Measurements from ENCODE around the gene HSD17B13.
"Not testable (repeated sequence)": the region's sequence is repeated elsewhere in the genome, so short reads cannot be mapped to it uniquely, and the experiment has no call there.

HSD17B13 gene

GRCh38 chr4:87322754-87323153, at the start of gene HSD17B13:
Gene HSD17B13 (minus strand): TSS chr4:87322882. CDS start chr4:87322841, 41 bp downstream.
- no peak for DNase-seq (ENCODE audit: low read depth)

- DNase-seq (ENCODE audit: low read depth), result no peak
Measured at GRCh38 chr4:87370068-87370467, 47.4 kb upstream of the HSD17B13 start.

GRCh38 chr4:87366521-87367162, 44.0 kb upstream of the HSD17B13 start:
- DNase-seq (ENCODE audit: low read depth), result no peak

- DNase-seq (ENCODE audit: low read depth), result no peak
Measured at GRCh38 chr4:87365348-87365747, 42.7 kb upstream of the HSD17B13 start.

DNA sequence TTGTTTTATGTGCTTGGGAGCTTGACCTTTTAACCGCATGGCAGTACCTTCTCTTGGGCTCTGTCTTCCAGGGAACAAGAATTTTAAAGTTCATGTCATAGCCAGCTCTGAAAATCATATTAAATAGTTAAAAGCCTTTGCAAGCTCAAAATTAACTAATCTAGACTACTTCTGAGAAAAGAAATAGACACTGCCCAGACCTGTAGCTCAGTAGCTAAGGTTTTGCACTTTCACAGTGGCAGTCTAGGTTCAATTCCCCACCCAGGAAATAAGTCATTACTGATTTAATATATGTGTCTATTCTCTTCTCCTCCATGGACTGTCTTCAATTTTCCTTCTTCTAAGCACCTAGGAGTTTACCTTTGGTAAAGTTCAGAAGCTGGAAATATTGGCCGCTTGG, 40.9 kb upstream of the HSD17B13 start:
- DNase-seq (ENCODE audit: low read depth), result no peak

DNA sequence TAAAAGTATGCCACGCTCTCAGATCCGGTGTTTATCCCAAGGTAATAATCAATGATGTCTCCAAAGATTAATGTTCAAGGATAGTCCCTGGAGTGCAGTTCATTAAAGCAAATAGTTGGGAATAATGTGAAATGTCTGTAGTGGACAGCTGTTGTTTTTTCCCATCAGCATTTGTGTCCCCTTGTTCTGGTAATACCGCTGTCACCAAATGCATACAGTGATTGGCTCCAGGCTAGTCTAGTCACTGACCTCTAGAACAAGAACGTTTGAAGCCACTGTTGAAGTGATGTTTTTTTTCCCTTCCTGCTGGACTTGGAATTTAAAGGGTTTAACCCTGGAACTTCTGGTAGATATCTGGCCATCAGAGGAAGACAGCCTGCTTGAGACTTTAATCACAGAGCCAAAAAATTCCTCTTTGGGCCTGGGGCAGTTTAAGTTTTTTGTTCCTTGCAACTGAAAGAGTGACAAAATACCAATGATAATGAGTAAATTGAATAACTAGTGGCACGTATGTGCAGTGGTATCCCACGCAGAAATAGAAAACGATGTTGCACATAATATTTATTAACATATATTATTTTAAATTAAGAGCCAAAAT, 37.8 kb upstream of the HSD17B13 start:
- DNase-seq (ENCODE audit: low read depth), result no peak

DNA sequence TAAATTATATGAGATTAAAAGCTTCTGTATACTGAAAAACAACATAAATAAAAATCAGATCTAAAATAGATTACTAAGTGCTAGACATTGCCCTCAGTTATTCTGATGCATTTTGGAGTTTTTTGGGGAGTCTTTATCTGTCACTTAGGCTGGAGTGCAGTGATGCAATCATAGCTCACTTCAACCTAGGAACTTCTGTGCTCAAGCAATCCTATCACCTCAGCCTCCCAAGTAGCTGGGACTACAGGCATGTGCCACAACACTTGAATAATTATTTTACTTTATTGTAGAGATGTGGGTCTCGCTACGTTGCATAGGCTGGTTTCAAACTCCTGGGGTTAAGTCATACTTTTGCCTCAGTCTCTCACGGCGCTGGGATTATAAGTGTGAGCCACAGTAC, 36.6 kb upstream of the HSD17B13 start:
- DNase-seq (ENCODE audit: low read depth), result no peak

DNA sequence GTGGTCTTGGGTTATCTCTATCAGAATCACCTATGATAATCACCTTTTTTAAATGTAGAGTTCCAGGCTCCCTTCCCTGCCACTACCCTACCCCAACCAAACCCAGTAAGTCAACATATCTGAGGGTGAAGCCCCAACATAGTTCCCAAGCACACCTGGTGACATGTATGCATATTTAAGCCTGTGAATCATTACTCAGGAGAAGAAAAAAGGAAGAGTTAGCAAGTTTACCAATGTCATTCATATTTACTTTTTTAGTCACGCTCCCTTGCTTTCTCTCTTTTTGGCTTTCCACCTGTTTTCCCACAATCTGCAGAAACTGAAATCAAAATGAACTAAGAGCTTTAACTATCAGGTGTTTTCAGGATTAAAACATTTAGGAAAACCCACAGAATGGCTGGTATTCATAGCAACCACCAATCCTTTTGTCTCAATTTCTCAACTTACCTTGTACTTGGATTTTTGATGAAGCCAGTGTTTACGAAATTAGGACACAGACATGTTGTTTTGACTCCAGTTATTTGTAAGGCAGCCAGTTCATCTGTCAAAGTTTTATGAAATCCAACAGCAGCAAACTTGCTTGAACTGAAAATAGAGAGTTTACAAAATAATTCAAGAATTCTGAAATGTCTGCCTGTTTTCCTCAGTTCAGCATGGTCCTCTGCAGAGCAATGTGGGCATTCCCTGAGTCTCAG, 34.3 kb upstream of the HSD17B13 start:
- DNase-seq (ENCODE audit: low read depth), result no peak

DNA sequence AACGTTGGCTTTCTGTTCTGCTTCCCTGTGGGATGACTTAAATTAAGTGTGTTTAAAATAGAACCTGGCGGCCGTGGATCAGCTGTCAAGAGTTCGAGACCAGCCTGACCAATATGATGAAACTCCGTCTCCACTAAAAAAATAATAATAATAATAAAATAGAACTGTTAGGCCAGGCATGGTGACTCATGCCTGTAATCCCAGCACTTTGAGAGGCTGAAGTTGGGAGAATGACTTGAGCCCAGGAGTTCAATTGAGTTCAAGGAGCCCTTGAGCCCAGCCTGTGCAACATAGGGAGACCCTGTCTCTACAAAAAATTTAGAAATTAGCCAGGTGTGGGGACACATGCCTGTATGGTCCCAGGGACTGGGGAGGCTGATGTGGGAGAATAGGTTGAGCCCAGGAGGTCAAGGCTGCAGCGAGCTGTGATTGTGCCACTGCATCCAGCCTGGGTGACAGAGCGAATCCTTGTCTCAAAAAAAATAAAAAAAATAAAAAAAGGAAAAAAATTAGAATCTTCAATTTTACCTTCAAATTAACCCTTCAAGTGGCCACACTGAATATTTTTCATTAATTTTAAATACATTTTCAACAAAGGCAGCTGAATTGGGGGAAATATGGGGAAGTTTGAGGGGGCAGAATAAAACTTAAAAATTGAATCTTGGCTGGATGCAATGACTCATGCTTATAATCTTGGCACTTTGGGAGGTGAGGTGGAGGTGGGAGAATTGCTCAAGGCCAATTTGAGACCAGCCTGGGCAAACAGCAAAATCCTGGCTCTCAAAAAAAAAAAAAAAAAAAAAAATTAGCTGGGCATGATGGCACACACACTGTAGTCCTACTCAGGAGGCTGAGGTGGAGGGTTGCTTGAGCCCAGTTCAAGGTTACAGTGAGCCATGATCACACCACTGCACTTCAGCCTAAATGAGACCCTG, 31.8 kb upstream of the HSD17B13 start:
- DNase-seq (ENCODE audit: low read depth), result no peak

GRCh38 chr4:87353592-87353991, 30.9 kb upstream of the HSD17B13 start:
- no peak for DNase-seq (ENCODE audit: low read depth)

- no peak for DNase-seq (ENCODE audit: low read depth)
Measured at GRCh38 chr4:87345139-87345538, 22.5 kb upstream of the HSD17B13 start.

GRCh38 chr4:87342872-87343271, 20.2 kb upstream of the HSD17B13 start:
- DNase-seq (ENCODE audit: low read depth), result no peak

GRCh38 chr4:87341954-87342635, 19.4 kb upstream of the HSD17B13 start:
- not testable (repeated sequence) for DNase-seq (ENCODE audit: low read depth)

GRCh38 chr4:87339440-87339839, 16.8 kb upstream of the HSD17B13 start:
- DNase-seq (ENCODE audit: low read depth), result no peak

DNA sequence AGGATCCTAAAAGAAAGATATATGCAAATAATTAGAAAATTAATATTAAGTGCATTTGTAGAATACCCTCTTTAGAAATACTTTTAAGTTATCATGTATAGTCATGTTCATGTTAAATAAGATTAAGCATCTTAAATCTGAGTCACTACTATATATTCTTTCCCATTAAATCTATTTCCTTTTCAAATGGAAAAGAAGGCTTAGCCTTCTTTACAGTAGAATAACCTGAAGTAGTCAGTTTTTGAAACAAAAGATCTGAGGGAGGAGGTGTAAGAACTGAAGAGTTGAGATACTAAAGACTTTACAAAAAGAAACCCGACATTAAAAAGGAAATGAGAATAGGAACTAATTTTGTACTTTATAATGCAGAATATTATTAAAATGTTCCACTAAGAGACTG, 14.7 kb upstream of the HSD17B13 start:
- no peak for DNase-seq (ENCODE audit: low read depth)

DNA sequence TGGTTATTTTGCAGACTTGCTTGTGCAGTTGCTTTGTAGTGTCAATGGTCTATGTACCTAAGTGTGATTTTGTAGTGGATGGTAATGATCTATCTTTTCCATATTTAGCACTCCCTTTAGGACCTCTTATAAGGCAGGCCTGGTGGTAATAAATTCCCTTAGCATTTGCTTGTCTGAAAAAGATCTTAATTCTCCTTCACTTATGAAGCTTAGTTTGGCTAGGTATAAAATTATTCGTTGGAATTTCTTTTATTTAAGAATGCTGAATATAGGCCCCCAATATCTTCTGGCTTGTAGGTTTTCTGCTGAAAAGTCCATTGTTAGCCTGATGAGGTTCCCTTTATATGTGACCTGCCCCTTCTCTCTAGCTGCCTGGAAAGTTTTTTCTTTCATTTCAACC, 10.6 kb upstream of the HSD17B13 start:
- no peak for DNase-seq (ENCODE audit: low read depth)

DNA sequence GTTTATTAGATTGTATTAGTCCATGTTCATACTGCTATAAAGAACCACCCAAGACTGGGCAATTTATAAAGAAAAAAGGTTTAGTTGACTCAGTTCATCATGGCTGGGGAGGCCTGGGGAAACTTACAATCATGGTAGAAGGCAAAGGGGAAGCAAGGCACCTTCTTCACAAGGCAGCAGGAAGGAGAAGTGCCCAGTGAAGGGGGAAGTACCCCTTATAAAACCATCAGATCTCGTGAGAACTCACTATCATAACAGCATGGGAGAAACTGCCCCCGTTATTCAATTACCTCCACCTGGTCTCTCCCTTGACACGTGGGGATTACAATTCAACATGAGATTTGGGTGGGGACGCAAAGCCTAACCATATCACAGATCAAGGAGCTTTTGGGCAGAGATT, 8.1 kb upstream of the HSD17B13 start:
- DNase-seq (ENCODE audit: low read depth), result no peak

DNA sequence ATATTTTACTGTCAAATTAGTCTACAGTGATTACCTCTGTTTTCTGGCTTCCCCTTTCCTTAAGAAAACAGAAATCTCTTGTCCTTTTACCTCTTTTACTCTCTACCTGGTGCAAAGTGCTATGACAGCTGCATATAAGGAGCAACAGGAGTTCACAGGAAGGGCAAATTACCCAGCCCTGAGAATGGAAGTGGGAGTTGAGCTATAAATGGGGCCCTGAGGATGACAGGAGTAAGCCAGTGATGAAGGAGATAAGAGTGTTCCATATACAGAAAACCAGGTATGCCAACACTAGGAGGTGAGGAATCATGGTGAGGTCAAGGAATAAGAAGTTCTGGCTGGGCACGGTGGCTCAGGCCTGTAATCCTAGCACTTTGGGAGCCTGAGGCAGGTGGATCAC, 4.5 kb upstream of the HSD17B13 start:
- no peak for DNase-seq (ENCODE audit: low read depth)

- no peak for DNase-seq (ENCODE audit: low read depth)
Measured at GRCh38 chr4:87326460-87326859, 3.8 kb upstream of the HSD17B13 start.

DNA sequence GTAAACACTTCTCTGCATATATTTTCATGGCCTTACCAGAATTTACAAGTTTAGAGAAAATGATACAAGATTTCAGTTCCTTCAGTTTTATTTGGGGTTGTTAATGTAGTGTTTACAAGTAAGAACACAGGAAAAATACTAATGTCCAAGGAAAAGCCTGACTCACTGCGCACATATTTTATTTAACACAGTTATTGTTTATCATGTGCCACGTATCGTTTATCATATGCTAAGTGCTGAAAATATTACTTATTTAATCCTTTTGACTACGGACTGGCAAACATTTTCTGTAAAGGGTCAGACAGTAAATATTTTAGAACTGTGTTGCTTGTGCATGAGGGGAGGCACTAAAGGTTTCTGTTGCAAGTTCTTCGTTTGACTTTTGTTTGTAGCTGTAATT, 794 bp downstream of the HSD17B13 start:
- DNase-seq (ENCODE audit: low read depth), result no peak

- no peak for DNase-seq (ENCODE audit: low read depth)
Measured at GRCh38 chr4:87317527-87317926, 5.2 kb downstream of the HSD17B13 start.

DNA sequence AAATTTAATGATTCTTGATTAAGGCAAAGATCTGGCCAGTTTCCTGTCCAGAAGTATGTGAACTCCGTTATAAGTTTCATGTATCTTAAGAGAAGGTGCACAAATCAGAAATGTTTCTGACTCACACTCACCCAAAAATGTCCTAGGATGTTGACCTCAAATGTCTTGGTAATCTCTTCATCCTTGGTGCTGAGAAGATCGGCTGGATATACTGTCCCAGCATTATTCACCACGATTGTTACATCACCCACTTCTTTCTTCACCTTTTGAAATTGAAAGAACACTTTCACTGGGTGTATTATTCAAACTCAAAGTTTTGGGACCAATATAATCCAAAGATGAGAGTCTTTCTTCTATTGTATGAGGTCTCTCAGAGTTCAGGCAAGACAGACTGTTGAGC, 5.7 kb downstream of the HSD17B13 start:
- no peak for DNase-seq (ENCODE audit: low read depth)
